Neural cell (in vitro differentiated cells): ENCODE results near the gene SAT1. TPM values are rescaled to one million over a fixed set of nuclear protein-coding genes. Genes with fewer than 3 reads are reported as not detected.

Source experiments
- H2AFZ ChIP-seq: fragments of 200-600, 300-800 bp; sonication (generic), shearing (Covaris generic); 2 replicates; pipeline ENCODE4 v1.6.0; 2014; ENCODE audit warnings: low read depth, mild to moderate bottlenecking, antibody characterized with exemption, low read length, moderate library complexity
- H3F3A ChIP-seq: fragments of 200-600 bp; shearing (Covaris generic); 2 replicates; pipeline ENCODE4 v1.6.1; 2016; ENCODE audit warnings: mild to moderate bottlenecking, moderate library complexity, mixed read lengths, antibody characterized with exemption, low read length; ENCODE audit not compliant: insufficient read depth, poor library complexity, severe bottlenecking
- H3K27ac ChIP-seq: fragments of 200-600, 300-800 bp; sonication (generic), shearing (Covaris generic); 2 replicates; pipeline ENCODE4 v1.5.1; 2014; ENCODE audit warnings: mild to moderate bottlenecking, low read length, moderate library complexity
- H3K27me3 ChIP-seq: fragments of 300-800, 200-600 bp; sonication (generic), shearing (Covaris generic); 2 replicates; pipeline ENCODE4 v1.6.0; 2014; ENCODE audit warnings: mild to moderate bottlenecking, low read depth, low read length, moderate library complexity; ENCODE audit not compliant: insufficient read depth
- H3K36me3 ChIP-seq: fragments of 300-800, 200-600 bp; sonication (generic), shearing (Covaris generic); 2 replicates; pipeline ENCODE4 v1.5.1; 2014; ENCODE audit warnings: mild to moderate bottlenecking, antibody characterized with exemption, low read length, moderate library complexity; ENCODE audit not compliant: insufficient read depth
- H3K4me2 ChIP-seq: fragments of 300-800, 200-600 bp; sonication (generic), shearing (Covaris generic); 2 replicates; pipeline ENCODE4 v1.6.0; 2014; ENCODE audit warnings: mild to moderate bottlenecking, low read length
- H3K4me3 ChIP-seq: fragments of 300-800, 200-600 bp; sonication (generic), shearing (Covaris generic); 2 replicates; pipeline ENCODE4 v1.5.1; 2014; ENCODE audit warnings: mild to moderate bottlenecking, low read length, moderate library complexity
- H3K79me2 ChIP-seq: fragments of 200-600 bp; shearing (Covaris generic); replicated peaks from 2 replicates; pipeline ENCODE4 v1.6.0; 2014; ENCODE audit warnings: mild to moderate bottlenecking, low read length, moderate library complexity; ENCODE audit not compliant: insufficient read depth
- H3K9ac ChIP-seq: fragments of 300-800, 200-600 bp; sonication (generic), shearing (Covaris generic); 2 replicates; pipeline ENCODE4 v1.6.1; 2016; ENCODE audit warnings: mild to moderate bottlenecking, low read length, mixed read lengths
- H3K9me2 ChIP-seq: fragments of 200-600 bp; shearing (Covaris generic); 2 replicates; pipeline ENCODE4 v1.6.1; 2016; ENCODE audit warnings: mild to moderate bottlenecking, low read length, mixed read lengths; ENCODE audit not compliant: insufficient read depth
- H3K9me3 ChIP-seq: fragments of 200-600, 300-800 bp; sonication (generic), shearing (Covaris generic); 2 replicates; pipeline ENCODE4 v1.6.1; 2016; ENCODE audit warnings: mild to moderate bottlenecking, mixed run types, low read length, moderate library complexity, mixed read lengths
- H4K20me1 ChIP-seq: fragments of 200-600 bp; shearing (Covaris generic); 2 replicates; pipeline ENCODE4 v1.6.1; 2016; ENCODE audit warnings: mild to moderate bottlenecking, mixed run types; ENCODE audit not compliant: insufficient read depth
- EP300 ChIP-seq: fragments of 450-650 bp; conservative IDR thresholded peaks from 2 replicates; pipeline ENCODE4 v1.6.1; 2014; ENCODE audit warnings: antibody characterized with exemption, mild to moderate bottlenecking, moderate library complexity; ENCODE audit not compliant: poor library complexity, severe bottlenecking
- EZH2 ChIP-seq: fragments of 200-600, 300-800 bp; shearing (Covaris generic), sonication (generic); IDR thresholded peaks from 2 replicates; pipeline ENCODE4 v1.6.1; 2014; ENCODE audit warnings: antibody characterized with exemption, low read length, borderline replicate concordance, mild to moderate bottlenecking; ENCODE audit not compliant: insufficient read depth, poor library complexity, severe bottlenecking
- SMC3 ChIP-seq: fragments of 450-650 bp; conservative IDR thresholded peaks from 2 replicates; pipeline ENCODE4 v1.6.1; 2014; ENCODE audit warnings: antibody characterized with exemption, mild to moderate bottlenecking, moderate library complexity; ENCODE audit not compliant: poor library complexity
- polyA plus RNA-seq: library from polyadenylated mRNA; depleted of rRNA; stranded (reverse); fragments of >200 nt; gene quantifications from 2 replicates; pipeline ENCODE4 v1.2.3, GENCODE V29; 2014
- small RNA-seq, 3 experiments: library from RNA; depleted of rRNA; stranded (forward); fragments of <200 nt; gene quantifications; one replicate each; pipeline ENCODE3, GENCODE V24; 2012
- TF ChIP-seq, protein P1 (sequence below): fragments of 450-650 bp; IDR thresholded peaks from 2 replicates; pipeline ENCODE4 v1.5.1; 2014; ENCODE audit warnings: antibody characterized with exemption, mild to moderate bottlenecking, moderate library complexity; ENCODE audit not compliant: poor library complexity, severe bottlenecking

The SAT1 gene
- polyA plus RNA-seq, 1 donor from 2014 or later = 95.2 TPM

DNA sequence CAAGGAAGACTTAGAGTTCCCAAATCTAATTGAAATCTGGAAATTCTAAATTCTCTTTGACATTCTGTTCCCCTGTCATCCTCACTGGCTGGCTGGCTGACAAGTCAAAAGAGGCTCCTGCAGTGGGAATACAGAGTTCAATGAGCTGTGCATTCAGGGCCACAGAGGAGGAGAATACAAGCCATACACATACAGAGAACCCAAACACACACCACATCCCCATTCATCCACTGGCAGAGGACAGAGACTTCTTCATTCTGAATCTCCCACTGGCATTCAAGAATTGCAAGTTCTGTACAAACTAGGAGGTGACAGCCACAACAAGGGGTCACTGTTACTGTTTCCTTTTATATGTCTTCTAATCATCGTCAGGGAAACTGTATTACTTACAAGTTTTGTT, 49.7 kb downstream of the SAT1 start:
- Histone ChIP-seq H3K4me2 (no peak overlapping the region), H3K79me2 (no peaks in the 10 kb centered on the region), H3K9ac (no peak overlapping the region), H4K20me1 (no peaks in the 10 kb centered on the region), H3K36me3 (no peaks in the 10 kb centered on the region), H2AFZ (no peak overlapping the region), H3K4me3 (no peak overlapping the region), H3K9me2 (no peaks in the 10 kb centered on the region), H3K9me3 (no peaks in the 10 kb centered on the region), H3K27me3 (no peaks in the 10 kb centered on the region), H3K27ac (no peak overlapping the region), H3F3A (no peaks in the 10 kb centered on the region)
- no peak for TF ChIP-seq SMC3
- TF ChIP-seq EP300 = no peak
- TF ChIP-seq, protein P1, sequence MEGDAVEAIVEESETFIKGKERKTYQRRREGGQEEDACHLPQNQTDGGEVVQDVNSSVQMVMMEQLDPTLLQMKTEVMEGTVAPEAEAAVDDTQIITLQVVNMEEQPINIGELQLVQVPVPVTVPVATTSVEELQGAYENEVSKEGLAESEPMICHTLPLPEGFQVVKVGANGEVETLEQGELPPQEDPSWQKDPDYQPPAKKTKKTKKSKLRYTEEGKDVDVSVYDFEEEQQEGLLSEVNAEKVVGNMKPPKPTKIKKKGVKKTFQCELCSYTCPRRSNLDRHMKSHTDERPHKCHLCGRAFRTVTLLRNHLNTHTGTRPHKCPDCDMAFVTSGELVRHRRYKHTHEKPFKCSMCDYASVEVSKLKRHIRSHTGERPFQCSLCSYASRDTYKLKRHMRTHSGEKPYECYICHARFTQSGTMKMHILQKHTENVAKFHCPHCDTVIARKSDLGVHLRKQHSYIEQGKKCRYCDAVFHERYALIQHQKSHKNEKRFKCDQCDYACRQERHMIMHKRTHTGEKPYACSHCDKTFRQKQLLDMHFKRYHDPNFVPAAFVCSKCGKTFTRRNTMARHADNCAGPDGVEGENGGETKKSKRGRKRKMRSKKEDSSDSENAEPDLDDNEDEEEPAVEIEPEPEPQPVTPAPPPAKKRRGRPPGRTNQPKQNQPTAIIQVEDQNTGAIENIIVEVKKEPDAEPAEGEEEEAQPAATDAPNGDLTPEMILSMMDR = no peak
- no peak for TF ChIP-seq EZH2

Small RNA genes lying within 50 kb of the gene (small RNA-seq; reads per million reads assigned to genes)
- gene RF00019 = 0 to 1.2 (median 0) reads per million in 3 experiments

Other genes with a start within 250 kb of the SAT1 start
- 75.5 and 83.2 TPM in 2 replicates for gene PRDX4, start 115.7 kb upstream of the SAT1 start, polyA plus RNA-seq
- gene ACOT9, start 39.9 kb upstream of the SAT1 start, polyA plus RNA-seq = 0.80 and 3.1 TPM in 2 replicates
- 32.7 and 42.5 TPM in 2 replicates for gene APOO, start 124.8 kb downstream of the SAT1 start, polyA plus RNA-seq
- gene CXorf58, start 124.8 kb downstream of the SAT1 start, polyA plus RNA-seq = 0.14 TPM in 1 of 2 replicates, not detected in the other
- gene KLHL15, start 244.0 kb downstream of the SAT1 start, polyA plus RNA-seq = 11.2 and 12.9 TPM in 2 replicates